Keratinocyte (primary cell): ENCODE measurements around the gene ANTXR2. TPM values are rescaled to one million over a fixed set of nuclear protein-coding genes. Genes with fewer than 3 reads are reported as not detected.

Source experiments
- DNase-seq: peaks from one replicate; pipeline ENCODE4 v3.0.0-alpha.2; 2011; ENCODE audit warnings: low read depth, missing footprints, low spot score
- FAIRE-seq: peaks from 2 replicates; lab custom pipeline; 2011; peaks lifted over from hg19 to GRCh38; lab: Jason Lieb, UNC
- H2AFZ ChIP-seq: 2 replicates; pipeline ENCODE4 v1.6.0; 2012; ENCODE audit warnings: low read length, control low read depth, inconsistent platforms; ENCODE audit not compliant: control insufficient read depth
- H3K27ac ChIP-seq: 2 replicates; pipeline ENCODE4 v1.5.1; 2011; ENCODE audit warnings: low read length; ENCODE audit not compliant: control insufficient read depth, insufficient read depth
- H3K27me3 ChIP-seq: 3 replicates; pipeline ENCODE4 v1.6.0; 2011; ENCODE audit warnings: low read length; ENCODE audit not compliant: control insufficient read depth, insufficient read depth; ENCODE audit errors: extremely low read depth
- H3K36me3 ChIP-seq, 2 experiments: 2 replicates in 1 of 2; 3 replicates in 1 of 2; pipeline ENCODE4 v1.5.1; 2011; ENCODE audit warnings: low read length in 2 of 2, mild to moderate bottlenecking in 1 of 2; ENCODE audit not compliant: control insufficient read depth in 2 of 2, insufficient read depth in 2 of 2; ENCODE audit errors: extremely low read depth in 1 of 2
- H3K4me1 ChIP-seq: 3 replicates; pipeline ENCODE4 v1.5.1; 2011; ENCODE audit warnings: low read length; ENCODE audit not compliant: control insufficient read depth, insufficient read depth; ENCODE audit errors: extremely low read depth
- H3K4me2 ChIP-seq: 3 replicates; pipeline ENCODE4 v1.6.0; 2011; ENCODE audit warnings: low read depth, low read length; ENCODE audit not compliant: control insufficient read depth, insufficient read depth; ENCODE audit errors: extremely low read depth
- H3K4me3 ChIP-seq, 3 experiments: fragments of 200-600 bp in 1 of 3; sonication (generic) in 1 of 3; 2 replicates in 2 of 3; 3 replicates in 1 of 3; pipeline ENCODE4 v1.5.1; 2011 to 2016; ENCODE audit warnings: low read length in 3 of 3, mild to moderate bottlenecking in 3 of 3, control low read depth in 2 of 3, inconsistent platforms in 1 of 3, low read depth in 1 of 3, mixed read lengths in 1 of 3, mixed run types in 1 of 3, moderate library complexity in 1 of 3; ENCODE audit not compliant: control insufficient read depth in 2 of 3, insufficient read depth in 2 of 3; ENCODE audit errors: extremely low read depth in 1 of 3
- H3K79me2 ChIP-seq: 2 replicates; pipeline ENCODE4 v1.6.0; 2012; ENCODE audit warnings: low read length; ENCODE audit not compliant: control insufficient read depth, insufficient read depth
- H3K9ac ChIP-seq: 3 replicates; pipeline ENCODE4 v1.6.0; 2011; ENCODE audit warnings: low read length; ENCODE audit not compliant: control insufficient read depth, insufficient read depth; ENCODE audit errors: extremely low read depth
- H3K9me1 ChIP-seq: 3 replicates; pipeline ENCODE4 v1.6.0; 2011; ENCODE audit warnings: low read length; ENCODE audit not compliant: control insufficient read depth, insufficient read depth; ENCODE audit errors: extremely low read depth
- H3K9me3 ChIP-seq: 2 replicates; pipeline ENCODE4 v1.5.1; 2012; ENCODE audit warnings: low read depth, low read length; ENCODE audit not compliant: control insufficient read depth
- H4K20me1 ChIP-seq: 3 replicates; pipeline ENCODE4 v1.6.0; 2011; ENCODE audit warnings: low read length; ENCODE audit not compliant: control insufficient read depth, insufficient read depth; ENCODE audit errors: extremely low read depth
- EZH2 ChIP-seq: IDR thresholded peaks from one replicate; pipeline ENCODE4 v1.6.1; 2012; ENCODE audit warnings: inconsistent platforms, mild to moderate bottlenecking, low read length, moderate library complexity
- dilution Hi-C: fragments of 300-500 bp; cut with MboI; formaldehyde crosslinking; loops from one replicate; pipeline ENCODE4 v1.7.0; 2020; ENCODE audit warnings: low sequenced_read_pairs; ENCODE audit not compliant: extremely low pct_ligation_motif_present
- polyA plus RNA-seq, 5 experiments: library from polyadenylated mRNA; depleted of rRNA in 3 of 5; stranded (reverse) in 3 of 5; stranded (forward) in 1 of 5; unstranded in 1 of 5; fragments of >200 nt; gene quantifications; 1 replicate in 1 of 5; 2 replicates in 3 of 5; 3 replicates in 1 of 5; pipeline versions ENCODE4 v1.2.1 to v1.2.3, GENCODE V29; 2011 to 2012; ENCODE audit warnings: missing spikeins in 2 of 5, low read depth in 1 of 5, low replicate concordance in 1 of 5
- TF ChIP-seq, protein P1 (sequence below), 3 experiments: IDR thresholded peaks in 1 of 3; conservative IDR thresholded peaks in 1 of 3; optimal IDR thresholded peaks in 1 of 3; 2 replicates in 2 of 3; 3 replicates in 1 of 3; pipeline versions ENCODE3 to v1.5.1; 2011; ENCODE audit warnings: low read length in 3 of 3, mild to moderate bottlenecking in 3 of 3, moderate library complexity in 2 of 3, control low read depth in 1 of 3, inconsistent platforms in 1 of 3; ENCODE audit not compliant: insufficient read depth in 2 of 3; ENCODE audit errors: extremely low read depth in 1 of 3

Gene ANTXR2
- polyA plus RNA-seq, 1 donor (not counting 4 experiments of a cell fraction or from before 2014, with no cell fraction given), result 89.1 TPM

DNA sequence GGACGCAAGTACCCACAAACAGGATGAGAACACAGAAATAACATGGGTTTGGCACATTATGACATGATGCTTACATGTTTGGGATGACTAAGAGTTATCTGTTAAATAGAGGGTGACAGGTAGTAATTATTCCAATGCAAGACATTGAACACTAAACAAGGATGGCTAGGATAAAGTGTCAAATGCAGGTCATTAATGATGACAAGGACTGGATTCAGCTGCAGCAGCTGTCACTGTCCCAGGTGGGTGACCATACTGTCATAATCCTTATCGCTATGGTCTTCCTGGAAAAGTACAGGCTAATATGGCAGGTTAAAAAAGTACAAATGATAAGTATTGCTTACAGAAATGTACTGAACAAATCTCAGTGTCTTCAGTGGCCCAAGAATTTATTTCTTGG, 123.9 kb downstream of the ANTXR2 start:
- Histone ChIP-seq H3K4me1 (no peaks in the 10 kb centered on the region), H3K27ac (no peak overlapping the region), H3K4me3 (no peak overlapping the region), H3K9me1 (no peaks in the 10 kb centered on the region), H3K27me3 (no peaks in the 10 kb centered on the region), H3K9me3 (no peaks in the 10 kb centered on the region), H3K4me2 (no peak overlapping the region), H3K9ac (no peak overlapping the region), H2AFZ (no peak overlapping the region), H4K20me1 (no peaks in the 10 kb centered on the region), H3K36me3 (peaks cover 2 to 4% of the 10 kb centered on the region in 2 experiments), H3K79me2 (peaks cover 22% of the 10 kb centered on the region)
- dilution Hi-C loops, result no loop called here
- no peak for TF ChIP-seq EZH2
- DNase-seq (no peak), FAIRE-seq (no peak)

DNA sequence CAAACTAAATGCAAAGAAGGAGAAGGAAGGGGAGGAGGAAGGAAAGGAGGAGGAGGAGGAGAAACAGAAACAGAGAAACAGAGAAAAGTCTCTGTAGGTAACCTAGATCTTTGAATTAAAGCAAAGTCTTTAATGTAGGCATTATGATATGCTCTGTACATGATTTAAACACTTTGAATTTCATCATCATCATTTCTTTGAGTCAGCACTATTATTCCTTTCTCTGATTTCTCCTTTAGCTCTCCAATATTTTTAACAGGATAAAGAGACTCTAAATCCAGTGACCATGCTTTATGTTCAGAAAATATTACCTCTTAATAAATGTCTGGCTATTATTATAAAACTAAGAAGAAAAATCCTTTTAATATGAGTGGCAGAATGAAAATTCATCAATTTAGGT, 124.3 kb downstream of the ANTXR2 start:
- H3K27ac ChIP-seq, result no peak overlapping the region
- H3K27me3 ChIP-seq, result no peaks in the 10 kb centered on the region
- H2AFZ ChIP-seq, result no peak overlapping the region
- no peak overlapping the region for H3K9ac ChIP-seq
- FAIRE-seq, result no peak
- no peaks in the 10 kb centered on the region for H4K20me1 ChIP-seq
- dilution Hi-C loops, result no loop called here
- no peak overlapping the region for H3K4me2 ChIP-seq
- TF ChIP-seq, protein P1, sequence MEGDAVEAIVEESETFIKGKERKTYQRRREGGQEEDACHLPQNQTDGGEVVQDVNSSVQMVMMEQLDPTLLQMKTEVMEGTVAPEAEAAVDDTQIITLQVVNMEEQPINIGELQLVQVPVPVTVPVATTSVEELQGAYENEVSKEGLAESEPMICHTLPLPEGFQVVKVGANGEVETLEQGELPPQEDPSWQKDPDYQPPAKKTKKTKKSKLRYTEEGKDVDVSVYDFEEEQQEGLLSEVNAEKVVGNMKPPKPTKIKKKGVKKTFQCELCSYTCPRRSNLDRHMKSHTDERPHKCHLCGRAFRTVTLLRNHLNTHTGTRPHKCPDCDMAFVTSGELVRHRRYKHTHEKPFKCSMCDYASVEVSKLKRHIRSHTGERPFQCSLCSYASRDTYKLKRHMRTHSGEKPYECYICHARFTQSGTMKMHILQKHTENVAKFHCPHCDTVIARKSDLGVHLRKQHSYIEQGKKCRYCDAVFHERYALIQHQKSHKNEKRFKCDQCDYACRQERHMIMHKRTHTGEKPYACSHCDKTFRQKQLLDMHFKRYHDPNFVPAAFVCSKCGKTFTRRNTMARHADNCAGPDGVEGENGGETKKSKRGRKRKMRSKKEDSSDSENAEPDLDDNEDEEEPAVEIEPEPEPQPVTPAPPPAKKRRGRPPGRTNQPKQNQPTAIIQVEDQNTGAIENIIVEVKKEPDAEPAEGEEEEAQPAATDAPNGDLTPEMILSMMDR (optimal IDR thresholded peaks at IDR 0.05 in 1 of 3, IDR thresholded peaks at IDR 0.05 in 1 of 3, conservative IDR thresholded peaks at IDR 0.05 in 1 of 3; ENCODE audit: extremely low read depth in 1 of 3, insufficient read depth in 2 of 3, low read length in 3 of 3), result no peak
- no peak for TF ChIP-seq EZH2
- H3K36me3 ChIP-seq, result peaks cover 2 to 4% of the 10 kb centered on the region in 2 experiments
- no peak overlapping the region for H3K4me3 ChIP-seq
- DNase-seq, result no peak
- peaks cover 22% of the 10 kb centered on the region for H3K79me2 ChIP-seq
- no peaks in the 10 kb centered on the region for H3K9me3 ChIP-seq
- H3K9me1 ChIP-seq, result no peaks in the 10 kb centered on the region
- no peaks in the 10 kb centered on the region for H3K4me1 ChIP-seq

- DNase-seq (no peak), FAIRE-seq (no peak)
- H4K20me1 ChIP-seq, result no peaks in the 10 kb centered on the region
- no peaks in the 10 kb centered on the region for H3K9me3 ChIP-seq
- no peak overlapping the region for H3K27ac ChIP-seq
- peaks cover 22% of the 10 kb centered on the region for H3K79me2 ChIP-seq
- TF ChIP-seq, protein P1 (optimal IDR thresholded peaks at IDR 0.05 in 1 of 3, IDR thresholded peaks at IDR 0.05 in 1 of 3, conservative IDR thresholded peaks at IDR 0.05 in 1 of 3; ENCODE audit: extremely low read depth in 1 of 3, insufficient read depth in 2 of 3, low read length in 3 of 3), result no peak
- TF ChIP-seq EZH2, result no peak
- H3K9ac ChIP-seq, result no peak overlapping the region
- no peaks in the 10 kb centered on the region for H3K27me3 ChIP-seq
- no peaks in the 10 kb centered on the region for H3K9me1 ChIP-seq
- H2AFZ ChIP-seq, result no peak overlapping the region
- dilution Hi-C loops, result no loop called here
- H3K4me2 ChIP-seq, result no peak overlapping the region
- peaks cover 2 to 4% of the 10 kb centered on the region in 2 experiments for H3K36me3 ChIP-seq
- H3K4me1 ChIP-seq, result no peaks in the 10 kb centered on the region
- no peak overlapping the region for H3K4me3 ChIP-seq
Measured at GRCh38 chr4:79948261-79948660, 124.8 kb downstream of the ANTXR2 start.
